Activated CD4-positive, alpha-beta T cell treated with anti-CD3 and anti-CD28 coated beads, Interleukin-10, Interleukin-2, amounts not matched to agents 100 ng/mL and 50 ng/mL, durations not matched to agents 16 hours and 8 hours (primary cell): ENCODE measurements around the gene FOXB1.

Experiments used
- DNase-seq: peaks from one replicate; pipeline ENCODE4 v3.0.0-alpha.2; 2020

The FOXB1 gene

DNA sequence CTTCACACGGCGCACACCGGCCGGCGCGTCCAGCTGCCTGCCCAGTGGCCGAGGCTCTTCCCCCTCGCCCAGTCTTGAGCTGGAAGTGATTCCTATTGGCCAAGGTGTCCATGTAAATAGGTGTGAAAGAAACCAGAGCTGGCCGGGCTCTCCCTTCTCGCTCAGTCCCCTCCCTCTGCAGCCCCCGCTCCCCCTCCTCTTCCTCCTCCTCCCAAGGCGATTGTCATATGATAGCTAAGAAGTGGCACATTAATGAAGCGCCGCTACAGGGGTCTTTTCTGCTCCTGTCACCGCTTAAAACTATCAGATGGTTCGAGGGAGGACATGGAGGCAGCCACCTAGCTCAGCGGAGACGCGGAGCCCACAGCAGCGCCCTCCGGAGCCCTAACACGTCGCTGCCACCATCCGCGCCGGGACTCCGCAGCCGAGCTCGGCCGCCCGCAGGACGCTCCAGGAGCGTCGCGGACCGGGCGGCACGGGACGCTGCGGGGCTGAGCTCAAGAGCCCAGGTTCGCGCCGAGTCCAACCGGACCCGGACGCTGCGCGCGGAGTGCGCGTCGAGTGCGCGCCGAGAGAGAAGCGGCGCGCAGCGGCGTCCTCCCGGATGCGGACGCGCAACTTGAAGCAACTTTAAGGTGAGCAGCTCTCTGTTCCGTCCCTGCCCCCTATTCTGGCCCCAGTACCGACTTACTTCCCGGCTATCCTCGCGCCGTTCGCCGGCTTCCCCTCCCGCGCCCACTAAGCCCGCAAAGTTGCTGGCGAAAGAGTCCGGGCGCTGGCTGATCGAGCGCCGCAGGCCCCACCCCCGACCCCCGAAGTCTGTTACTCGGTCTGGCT, at the start of gene FOXB1:
TSS of gene FOXB1 (plus strand) at position 303 of the 837 bp plus-strand sequence. CDS start 653 bp downstream, outside the sequence.
- DNase-seq, result peak; percentile 63

DNA sequence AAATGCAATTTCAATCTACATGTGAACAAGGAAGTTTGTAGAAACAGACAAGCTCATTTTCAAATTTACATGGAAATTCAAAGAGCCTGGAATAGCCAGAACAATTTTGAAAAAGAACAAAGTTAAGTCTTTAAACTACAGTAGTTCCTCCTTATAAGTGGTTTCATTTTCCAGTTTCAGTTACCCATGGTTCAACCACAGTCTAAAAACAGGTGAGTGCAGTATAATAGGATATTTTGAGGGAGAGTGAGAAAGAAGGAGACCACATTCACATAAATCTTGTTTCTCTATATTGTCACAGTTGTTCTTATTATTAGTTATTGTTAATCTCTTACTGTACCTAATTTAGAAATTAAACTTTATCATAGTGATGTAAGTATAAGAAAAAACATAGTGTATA, 45.8 kb upstream of the FOXB1 start:
- no peak for DNase-seq

DNA sequence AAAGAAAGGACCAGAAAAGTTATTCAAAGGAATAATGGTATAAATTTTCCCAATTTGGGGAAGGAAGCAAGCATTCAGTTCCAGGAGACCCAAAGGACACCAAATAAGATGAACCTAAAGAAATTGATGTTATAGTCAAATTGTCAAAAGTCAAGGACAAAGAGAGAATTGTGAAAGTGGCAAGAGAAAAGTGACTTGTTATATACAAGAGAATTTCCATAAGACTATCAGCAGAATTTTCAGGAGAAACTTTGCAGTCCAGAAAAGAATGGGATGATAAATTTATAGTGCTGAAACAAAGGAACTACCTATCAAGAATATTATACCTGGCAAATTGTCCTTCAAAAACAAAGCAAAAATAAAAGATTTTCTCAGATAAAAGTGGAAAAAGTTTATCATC, 43.8 kb upstream of the FOXB1 start:
- DNase-seq, result no peak

DNA sequence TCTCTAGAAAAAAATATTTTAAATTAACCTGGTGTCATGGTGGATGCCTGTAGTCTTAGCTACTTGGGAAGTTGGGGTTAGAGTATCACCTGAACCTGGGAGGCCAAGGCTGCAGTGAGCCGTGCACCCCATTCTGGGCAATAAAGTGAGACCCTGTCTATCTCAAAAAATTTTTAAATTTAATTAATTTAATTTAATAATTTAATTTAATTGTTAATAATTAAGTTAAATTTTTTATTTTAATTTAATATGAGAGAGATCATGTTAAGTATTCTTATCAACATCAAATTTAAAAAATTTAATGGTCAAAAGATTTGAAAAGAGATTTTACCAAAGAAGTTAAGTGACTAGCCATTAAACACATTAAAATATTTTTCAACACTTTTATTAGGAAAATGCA, 40.8 kb upstream of the FOXB1 start:
- no peak for DNase-seq

DNA sequence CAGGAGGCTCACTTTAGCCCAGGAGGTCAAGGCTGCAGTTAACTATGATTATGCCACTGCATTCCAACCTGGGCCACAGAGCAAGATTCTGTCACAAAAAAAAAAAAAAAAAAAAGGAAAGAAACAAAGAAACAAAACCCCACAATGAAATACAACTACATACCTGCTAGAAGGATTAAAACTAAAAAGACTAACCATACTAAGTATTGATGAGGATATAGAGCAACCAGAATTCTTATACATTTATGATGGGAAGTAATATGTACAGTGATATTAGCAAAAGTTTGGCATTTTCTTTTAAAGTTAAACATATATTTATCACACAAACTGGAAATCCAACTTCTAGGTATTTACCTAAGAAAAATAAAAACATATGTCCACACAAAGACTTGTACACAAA, 40.2 kb upstream of the FOXB1 start:
- DNase-seq, result no peak

DNA sequence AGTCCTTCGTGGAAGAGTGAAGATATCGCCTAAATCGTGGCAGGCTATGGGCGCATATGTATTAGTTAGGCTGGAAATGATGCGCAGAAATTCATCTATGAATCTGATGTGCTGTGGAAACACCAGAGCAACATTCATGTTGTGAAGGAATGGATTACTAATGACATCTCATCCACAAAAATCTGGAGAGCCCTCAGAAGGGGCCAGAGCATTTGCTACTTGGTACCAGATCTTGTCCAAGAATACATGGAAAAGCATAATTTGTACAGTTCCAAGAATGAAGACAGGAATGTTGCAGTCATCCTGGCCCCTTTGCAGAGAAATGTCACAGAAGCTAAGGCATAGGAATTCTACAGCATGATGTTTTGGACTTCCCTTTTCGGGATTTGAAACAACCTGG, 38.4 kb upstream of the FOXB1 start:
- no peak for DNase-seq

DNA sequence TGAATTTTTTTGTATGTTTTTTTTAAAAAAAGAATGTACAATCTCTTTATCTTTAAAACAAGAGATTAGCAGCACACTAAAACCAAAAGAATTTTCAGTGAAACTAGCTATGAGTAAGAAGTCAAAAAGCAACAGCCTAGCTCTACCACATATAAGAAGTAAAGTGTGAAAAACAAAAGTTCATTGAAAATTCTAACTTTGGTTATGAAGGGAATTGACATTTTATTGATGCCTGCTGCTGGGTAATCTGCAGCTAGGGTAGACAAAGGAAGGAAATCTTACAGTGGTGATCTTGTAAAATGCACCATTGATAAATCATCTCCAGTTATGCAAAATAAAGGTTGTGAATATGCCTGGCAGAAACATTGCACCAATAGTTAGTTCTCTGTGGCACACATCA, 37.8 kb upstream of the FOXB1 start:
- DNase-seq, result peak; percentile 34

DNA sequence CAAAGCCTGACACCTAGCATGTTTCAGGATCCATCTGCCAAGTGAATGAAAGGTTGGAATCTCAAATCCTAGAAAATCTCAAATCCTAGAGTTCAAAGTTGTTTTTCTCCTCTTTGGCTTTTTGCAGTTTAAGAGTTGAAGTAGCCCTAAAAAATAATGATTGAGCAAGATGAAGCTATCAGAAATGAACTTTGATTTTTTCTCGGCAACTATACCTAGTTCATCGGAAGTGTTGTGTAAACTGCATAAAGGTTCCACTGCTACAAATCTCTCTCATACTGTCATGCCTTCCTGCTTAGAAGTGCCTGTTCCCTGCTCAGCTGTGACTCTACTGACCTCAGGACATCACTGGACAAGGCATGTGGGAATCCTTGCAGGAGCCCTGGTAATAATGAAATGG, 35.8 kb upstream of the FOXB1 start:
- DNase-seq, result no peak

DNA sequence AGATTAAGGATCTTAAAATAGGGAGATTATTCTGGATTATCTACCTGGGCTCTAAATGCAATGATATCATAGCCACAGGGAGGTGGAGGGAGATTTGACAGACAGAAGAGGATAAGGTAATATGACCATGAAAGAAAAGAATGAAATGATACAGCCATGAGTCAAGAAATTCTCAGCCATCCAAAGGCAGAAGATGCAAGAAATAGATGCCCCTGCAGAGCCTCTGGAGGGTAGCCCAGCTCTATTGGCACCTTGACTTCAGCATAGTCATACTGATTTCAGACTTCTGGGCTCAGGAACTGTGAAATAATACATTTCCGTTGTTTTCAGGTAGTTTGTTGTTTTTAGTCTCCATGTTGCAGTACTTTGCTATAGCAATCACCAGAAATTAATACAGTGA, 31.9 kb upstream of the FOXB1 start:
- DNase-seq, result no peak

DNA sequence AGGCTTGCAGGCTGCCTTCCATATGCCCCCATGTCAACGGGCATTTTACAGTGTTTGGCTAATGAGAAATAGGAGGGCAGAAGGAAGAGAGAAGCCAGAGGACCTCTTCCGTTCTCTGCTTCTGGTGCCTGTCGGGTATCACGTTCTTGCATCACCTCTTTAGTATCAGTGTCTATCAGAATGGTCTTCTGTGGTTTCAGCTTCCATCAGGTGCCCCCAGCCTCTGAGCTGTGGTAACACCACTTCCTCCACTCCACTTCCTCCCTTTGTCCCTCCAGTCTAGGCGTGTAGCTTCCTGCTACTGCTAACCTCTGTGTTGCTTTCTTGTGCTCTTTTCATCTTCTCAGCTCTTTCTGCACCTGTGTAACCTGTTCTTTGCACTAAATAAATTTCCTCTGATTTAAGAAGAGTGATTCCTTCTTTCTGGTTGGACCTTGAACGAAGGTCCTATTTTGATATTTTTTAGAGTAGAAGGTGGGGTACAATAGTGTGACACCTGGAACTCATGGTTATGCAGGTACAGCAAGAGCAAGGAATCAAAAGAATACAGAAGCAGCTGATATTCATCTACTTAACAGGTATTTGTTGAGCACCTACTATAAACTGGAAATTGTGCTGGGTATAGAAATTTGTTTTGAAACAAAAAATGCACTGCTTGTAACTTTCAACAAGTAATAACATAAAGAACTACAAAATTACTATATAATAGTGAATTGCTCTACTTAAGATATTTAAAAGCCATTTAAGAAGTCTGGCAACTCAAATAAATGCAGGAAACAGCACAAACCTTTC, 27.4 kb upstream of the FOXB1 start:
- peak; percentile 88 for DNase-seq

DNA sequence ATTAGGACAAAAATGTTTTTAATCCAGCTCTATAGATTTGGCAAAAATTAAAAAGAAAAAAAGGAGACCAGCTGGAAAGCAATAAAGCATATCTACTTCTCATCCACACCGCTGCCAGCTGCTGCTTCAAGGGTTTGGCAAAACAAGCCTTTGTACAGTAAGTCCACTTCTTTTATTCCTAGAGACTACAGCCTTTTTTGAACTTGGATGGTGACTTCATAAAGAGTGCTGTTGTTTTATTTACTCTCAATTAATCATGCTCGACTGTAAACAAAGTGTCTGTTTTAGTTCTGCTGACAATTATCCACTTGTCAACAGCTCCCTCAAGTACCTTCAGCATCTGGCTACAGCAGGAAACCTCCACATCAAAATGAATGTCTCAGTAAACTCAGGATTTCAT, 12.3 kb upstream of the FOXB1 start:
- DNase-seq, result no peak

DNA sequence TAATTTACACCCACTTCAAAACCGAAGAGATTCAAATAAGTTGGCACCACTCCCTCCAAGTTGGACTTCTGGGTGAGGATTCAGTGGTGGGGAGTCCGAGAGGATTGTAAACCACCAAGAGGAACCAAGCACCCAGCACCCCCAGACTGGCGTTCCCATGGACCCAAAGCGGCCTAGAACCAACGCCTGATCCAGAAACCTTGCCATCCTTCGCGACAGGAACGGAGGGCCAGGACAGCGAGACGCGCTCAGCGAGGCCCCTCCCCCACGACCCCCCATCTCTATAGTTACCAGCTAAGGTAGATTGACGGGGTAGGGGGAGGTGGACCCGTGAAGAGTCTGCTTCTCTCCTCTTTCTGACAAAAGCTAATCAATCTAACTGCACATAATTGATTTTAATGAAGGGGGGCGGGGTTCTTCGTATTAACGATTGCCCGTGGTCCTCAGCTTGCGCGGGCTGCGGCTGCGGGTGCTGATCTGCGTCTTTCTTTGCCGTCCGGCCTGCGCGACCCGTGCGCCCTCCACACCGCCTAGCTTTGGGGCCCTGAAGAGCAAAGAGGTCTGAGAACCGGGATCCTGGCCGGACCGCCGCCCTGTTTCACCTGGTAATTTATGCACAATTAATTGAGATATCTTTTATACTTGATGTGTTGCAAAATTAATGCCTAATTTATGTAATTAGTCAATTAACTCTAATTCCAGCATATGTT, 10.9 kb upstream of the FOXB1 start:
- no peak for DNase-seq

DNA sequence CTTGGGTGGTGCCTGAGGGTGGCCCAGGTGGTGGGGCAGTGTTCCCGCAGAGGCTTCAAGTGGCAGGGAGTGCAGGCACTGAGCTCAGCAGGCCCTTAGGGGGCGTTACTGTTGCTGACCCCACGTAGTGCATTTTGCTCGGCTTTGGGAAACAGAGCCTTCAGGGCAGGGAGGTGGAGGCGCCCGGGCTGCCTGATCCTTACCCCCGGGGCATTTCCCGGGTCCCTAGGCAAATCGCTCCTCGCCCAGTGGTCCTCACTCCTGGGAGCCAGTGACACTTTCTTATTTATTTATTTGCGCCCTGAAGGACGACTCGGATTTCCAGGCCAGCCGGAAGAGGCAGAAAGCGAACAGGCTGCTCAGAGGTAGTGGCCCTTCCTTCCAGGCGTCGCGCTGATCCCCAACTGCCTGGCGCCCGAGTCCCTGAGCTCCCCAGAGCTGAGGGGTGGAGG, 10.1 kb upstream of the FOXB1 start:
- DNase-seq, result no peak

DNA sequence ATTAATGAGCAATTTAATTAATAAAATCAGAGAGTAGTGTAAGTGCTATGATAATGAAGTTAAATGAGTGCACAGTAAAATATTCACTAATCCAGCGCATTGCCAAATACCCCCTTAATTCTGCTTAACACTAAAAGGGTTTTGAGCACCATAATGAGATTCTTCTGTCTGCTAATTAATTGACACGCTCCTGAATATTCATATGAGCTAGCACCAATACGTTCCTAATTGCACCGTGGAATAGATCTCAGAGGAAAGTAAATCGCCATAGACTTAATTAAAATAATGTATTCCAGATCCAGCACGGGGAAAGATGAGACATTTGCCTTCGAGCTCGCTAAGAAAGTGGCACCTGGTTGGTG, 9.6 kb upstream of the FOXB1 start:
- DNase-seq, result no peak

DNA sequence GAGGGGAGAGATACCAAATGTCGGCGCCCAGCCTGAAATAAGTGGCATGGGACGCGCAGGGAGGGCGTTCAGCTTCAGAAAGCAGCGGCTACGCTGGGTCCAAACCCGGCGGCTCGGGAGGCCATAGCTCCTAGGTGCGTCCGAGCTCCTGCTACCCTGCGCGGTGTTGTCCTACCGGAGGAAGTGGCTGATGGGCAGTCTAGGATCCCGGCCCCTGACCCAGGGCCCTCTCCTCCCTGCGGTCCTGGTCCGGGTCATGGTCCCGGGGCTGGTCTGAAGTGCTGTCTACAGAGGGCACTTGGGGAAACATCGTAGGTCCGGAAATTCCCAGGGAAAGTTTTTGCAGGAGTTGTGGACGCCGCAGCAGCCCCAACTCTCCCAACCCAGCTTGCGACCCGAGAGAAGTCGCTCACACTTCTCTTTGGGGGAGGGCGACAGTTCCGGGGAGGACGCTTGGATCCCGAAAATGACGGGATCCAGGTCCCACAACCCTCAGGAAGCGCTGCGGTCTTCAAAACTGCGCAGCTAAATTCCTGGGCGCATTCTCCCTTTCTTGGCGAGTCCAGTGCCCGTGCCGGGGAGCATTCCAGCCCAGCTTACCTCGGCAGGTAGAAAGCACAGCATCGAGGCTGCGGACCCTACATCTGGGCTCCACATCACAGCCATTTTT, 9.1 kb upstream of the FOXB1 start:
- DNase-seq, result no peak

DNA sequence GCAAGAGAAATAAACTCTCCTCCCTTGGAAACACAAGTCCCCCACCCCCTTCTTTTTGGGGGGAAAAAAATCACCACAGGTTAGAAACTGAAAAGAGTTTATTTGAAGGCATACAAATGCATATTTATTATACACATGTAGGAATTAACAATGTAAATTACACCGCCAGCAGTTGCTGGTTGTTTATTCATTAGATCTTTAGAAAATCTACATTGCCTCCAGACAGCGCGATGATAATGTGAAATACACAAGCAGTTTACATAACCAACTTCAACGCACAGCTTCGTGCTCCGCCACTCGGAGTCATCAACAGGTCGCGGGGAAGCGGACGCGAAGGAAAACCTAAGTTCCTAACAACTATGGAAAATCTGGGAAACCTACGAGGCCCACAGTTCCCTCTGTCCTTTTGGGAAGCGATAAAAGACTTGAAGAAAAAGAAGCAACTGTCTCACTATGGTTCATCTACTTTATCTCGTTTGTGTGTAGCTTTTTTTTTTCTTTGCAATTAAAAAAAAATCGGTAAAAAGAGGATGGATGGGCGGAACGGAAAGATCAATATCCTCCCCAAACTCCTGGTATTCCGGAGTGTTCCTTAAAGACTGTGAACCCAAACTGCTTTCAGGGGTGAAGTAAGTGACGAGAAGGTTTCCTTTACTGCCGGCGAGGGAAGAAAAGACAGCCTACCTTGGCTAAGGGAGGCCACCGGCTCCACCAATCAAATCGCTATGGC, 8.4 kb upstream of the FOXB1 start:
- DNase-seq, result no peak

DNA sequence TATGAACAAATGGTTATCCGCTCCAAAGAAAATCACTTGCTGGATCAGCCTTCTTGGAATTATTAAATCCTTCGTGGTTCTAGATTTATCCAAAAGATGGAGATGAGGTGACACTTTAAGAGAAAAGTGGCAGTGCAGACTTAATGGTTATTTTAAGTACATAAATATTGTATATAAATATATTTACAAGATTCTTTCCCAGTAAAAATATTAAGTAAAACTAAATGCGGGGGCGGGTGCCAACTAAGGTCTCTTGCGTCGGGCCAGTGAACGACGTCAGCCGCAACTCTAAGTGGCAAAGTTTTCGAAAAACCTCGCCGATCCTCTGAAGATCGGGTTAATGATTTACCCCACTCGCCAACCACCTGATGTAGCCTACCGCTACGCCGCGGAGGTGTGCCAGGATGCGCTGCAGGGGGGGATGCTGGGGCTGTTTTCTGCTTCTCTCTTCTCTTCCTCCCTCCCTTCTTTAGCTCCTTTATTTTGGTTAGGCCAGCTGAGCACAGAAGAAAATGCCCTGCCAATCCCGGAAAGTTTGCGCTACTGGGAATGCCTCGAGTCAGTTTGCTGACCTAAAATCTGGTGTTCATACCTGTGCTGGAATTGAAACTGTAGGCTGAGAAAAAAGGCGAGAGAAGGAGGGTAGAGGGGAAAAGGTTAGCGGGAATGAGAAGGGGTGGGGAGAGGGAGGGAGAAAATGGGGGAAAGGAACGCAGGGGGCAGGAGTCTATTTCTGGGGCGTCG, 7.6 kb upstream of the FOXB1 start:
- no peak for DNase-seq

DNA sequence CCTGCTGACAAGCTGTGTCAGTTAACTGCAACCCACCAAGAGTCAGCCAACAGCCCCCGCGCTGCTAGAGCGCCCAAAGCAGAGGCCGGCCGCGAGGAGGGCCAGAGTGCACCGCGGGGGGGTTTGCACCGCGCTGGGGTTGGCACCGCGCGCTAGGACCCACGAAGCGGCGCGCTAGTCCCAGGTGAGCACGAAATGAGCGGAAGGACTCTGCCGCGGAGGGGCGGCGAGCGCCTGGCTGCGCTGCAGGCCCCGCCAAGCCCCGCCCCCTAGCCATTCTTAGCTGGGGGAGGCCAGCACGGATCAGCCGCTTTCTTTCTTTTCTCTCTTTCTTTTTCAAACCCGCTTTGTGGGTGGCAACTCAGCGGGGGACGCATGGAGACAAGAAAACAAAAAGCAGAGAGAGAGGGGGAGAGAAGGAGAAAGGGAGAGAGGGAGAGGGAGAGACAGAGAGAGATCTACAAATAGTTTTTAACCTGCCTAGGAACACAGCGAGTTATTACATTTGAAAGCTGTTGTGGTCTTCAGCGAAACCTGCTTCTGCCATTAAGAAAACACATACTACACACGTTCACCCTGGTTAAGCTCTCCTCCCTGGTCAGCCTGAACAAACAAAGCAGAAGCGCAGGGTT, 6.9 kb upstream of the FOXB1 start:
- DNase-seq, result peak; percentile 84

DNA sequence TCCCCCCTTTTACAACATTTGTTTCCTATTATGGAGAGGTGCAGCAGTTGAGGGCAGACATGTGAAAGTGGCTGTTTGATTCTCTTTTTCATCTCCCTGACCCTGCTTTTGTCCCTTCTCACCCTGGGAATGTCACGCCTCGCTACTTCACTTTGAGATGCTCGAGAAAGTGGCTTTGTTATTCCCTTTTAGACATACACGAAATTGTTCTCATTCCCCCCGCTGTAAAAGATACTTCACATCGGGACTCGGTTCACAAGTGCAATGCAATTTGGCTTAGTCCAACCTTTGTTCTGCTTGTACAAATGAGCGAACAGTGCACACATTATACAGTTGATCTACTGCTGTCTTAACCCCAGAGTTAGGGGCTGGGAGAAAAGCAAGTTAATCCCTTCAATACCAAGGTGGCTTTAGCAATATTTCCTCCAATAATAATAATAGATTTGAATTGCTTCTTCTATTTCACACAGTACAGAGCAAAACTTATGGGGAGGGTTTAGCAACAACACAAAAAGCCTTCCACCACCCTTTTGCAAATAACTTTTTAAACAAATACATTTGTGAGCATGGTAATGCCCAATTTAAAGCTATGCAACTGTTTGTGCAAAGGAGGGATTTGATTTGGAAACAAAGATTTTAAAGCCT, 5.7 kb upstream of the FOXB1 start:
- no peak for DNase-seq

DNA sequence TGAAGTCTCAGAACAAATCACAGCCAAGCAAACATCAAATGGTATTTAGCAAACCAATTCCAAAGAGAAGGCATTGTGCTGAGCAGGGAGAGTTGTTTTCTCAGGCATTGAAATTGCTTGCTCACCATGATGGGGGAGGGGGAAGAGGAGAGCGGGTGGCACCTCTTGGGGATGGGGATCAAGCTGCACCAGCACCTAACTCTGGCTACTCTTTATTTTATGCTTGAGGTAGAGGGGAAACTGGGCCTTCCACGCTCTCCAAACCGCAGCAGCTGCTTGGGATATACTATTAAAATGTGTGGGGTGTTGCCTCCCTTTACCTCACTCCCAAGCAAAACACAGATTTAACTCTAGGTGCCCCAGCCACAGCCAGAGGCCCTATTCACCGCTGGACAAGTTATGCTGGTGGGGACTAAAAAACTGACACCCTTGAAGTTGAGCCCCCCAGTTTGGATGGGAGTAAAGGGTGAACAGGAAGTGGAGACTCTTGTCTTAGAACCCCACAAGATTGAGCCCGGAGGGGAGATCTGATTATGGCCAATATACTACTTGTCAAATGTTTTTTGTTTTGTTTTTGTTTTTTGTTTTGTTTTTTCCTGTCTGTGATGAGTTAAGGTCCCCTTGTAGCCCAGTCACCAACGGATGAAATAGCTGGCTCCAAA, 5.0 kb upstream of the FOXB1 start:
- no peak for DNase-seq
